GM10266 (cell line): ENCODE data around the gene DDX1.
A peak's percentile ranks its signal among the peaks of the same experiment; 100 is the strongest.

ENCODE experiments used
- DNase-seq: peaks from one replicate; pipeline ENCODE4 v3.0.0; 2012; ENCODE audit errors: extremely low spot score
- CTCF ChIP-seq: IDR thresholded peaks from 2 replicates; pipeline ENCODE4 v1.5.1; 2012; ENCODE audit warnings: mild to moderate bottlenecking, low read depth; ENCODE audit not compliant: control insufficient read depth, insufficient read depth; ENCODE audit errors: missing control alignments

The DDX1 gene

GRCh38 chr2:15588329-15588919 lies 3.2 kb upstream of the DDX1 start:
- TF ChIP-seq CTCF, result peak; percentile 36
- no peak for DNase-seq

DNA sequence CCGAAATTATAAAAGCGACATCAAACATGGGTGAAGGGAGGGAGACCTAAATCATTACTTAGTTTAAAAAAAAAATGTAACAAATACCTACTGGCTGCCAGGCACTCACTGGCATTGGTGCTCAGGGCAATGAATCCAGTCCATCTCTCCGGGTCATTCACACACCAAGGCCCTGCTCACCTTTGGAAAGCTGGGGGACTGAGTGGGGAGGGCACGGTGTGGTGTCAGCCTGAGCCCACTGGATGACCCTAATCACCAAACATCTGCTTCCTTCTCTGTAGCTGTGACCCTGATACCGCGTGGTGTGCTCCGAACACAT lies 336 bp upstream of the DDX1 start:
- no peak for DNase-seq
- TF ChIP-seq CTCF, result no peak

GRCh38 chr2:15593327-15593705 lies 1.6 kb downstream of the DDX1 start:
- no peak for DNase-seq
- TF ChIP-seq CTCF, result no peak

GRCh38 chr2:15594291-15595256 lies 2.9 kb downstream of the DDX1 start:
- TF ChIP-seq CTCF, result no peak
- DNase-seq, result no peak

GRCh38 chr2:15595342-15595905 lies 3.8 kb downstream of the DDX1 start:
- DNase-seq, result no peak
- no peak for TF ChIP-seq CTCF

DNA sequence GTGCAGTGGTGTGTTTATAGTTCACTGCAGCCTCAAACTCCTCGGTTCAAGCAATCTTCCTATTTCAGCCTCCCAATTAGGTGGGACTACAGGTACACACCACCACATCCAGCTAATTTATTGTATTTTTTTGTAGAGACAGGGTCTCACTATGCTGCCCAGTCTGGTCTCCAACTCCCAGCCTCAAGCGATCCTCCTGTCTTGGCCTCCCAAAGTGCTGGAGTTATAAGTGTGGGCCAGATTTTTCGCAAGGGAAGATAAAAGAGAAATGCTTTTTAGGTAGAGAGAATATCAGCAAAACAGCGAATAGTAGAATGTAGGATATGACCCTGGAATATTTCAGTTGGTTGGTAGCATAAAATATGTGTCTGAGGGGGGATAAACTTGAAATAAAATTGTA lies 4.3 kb downstream of the DDX1 start:
- TF ChIP-seq CTCF, result no peak
- no peak for DNase-seq

DNA sequence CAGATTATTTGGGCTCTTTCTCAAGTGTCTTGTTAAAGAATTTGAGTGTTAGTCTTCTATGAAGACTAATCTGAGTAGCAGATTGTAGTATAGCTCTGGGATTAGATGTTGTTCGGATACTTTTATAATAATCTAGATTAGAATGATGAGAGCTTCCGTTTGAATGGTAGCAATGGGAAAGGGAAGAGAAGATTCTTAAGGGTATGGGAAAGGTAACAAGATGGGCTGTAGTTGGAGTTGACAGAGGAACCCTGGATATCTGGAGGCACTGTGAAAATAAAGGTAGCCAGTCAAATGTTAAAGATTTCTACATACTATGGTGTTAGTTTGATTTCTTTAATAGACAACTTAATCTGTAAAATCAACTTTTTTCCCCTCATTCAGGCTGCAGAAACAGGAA lies 4.7 kb downstream of the DDX1 start:
- TF ChIP-seq CTCF, result no peak
- no peak for DNase-seq
